HL-60 (cell line): ENCODE measurements around the gene CDH15.

Source experiments
- DNase-seq, 2 experiments: peaks; one replicate each; pipeline ENCODE4 v3.0.0-alpha.2; 2010 to 2020; ENCODE audit warnings: low read depth in 1 of 2, low spot score in 1 of 2
- H3K27ac ChIP-seq: fragments of 250-450 bp; sonication (Bioruptor Pico); replicated peaks from 2 replicates; pipeline ENCODE4 v1.5.1; 2020; ENCODE audit warnings: mild to moderate bottlenecking, moderate library complexity
- H3K27me3 ChIP-seq: fragments of 250-450 bp; sonication (Bioruptor Pico); 2 replicates; pipeline ENCODE4 v1.5.1; 2021; ENCODE audit warnings: mild to moderate bottlenecking, moderate library complexity; ENCODE audit not compliant: insufficient read depth, poor library complexity, severe bottlenecking
- H3K4me3 ChIP-seq: replicated peaks from 2 replicates; pipeline ENCODE4 v1.5.1; 2011; ENCODE audit warnings: mild to moderate bottlenecking, control low read depth, low read length; ENCODE audit not compliant: insufficient read depth
- GABPA ChIP-seq: IDR thresholded peaks from 2 replicates; pipeline ENCODE4 v1.6.1; 2012; ENCODE audit warnings: low read depth
- POLR2AphosphoS5 ChIP-seq: IDR thresholded peaks from 2 replicates; pipeline ENCODE4 v1.6.1; 2012; ENCODE audit warnings: low read depth
- SPI1 ChIP-seq: IDR thresholded peaks from 2 replicates; pipeline ENCODE4 v1.6.1; 2012; ENCODE audit warnings: low read depth, mild to moderate bottlenecking, borderline replicate concordance
- TF ChIP-seq, protein P1 (sequence below): IDR thresholded peaks from 2 replicates; pipeline ENCODE4 v1.6.1; 2012; ENCODE audit warnings: low read depth; ENCODE audit not compliant: insufficient replicate concordance
- TF ChIP-seq, protein P2 (sequence below): IDR thresholded peaks from one replicate; pipeline ENCODE4 v1.5.1; 2011; ENCODE audit warnings: low read length, control low read depth, inconsistent platforms; ENCODE audit not compliant: insufficient read depth

CDH15 gene

DNA sequence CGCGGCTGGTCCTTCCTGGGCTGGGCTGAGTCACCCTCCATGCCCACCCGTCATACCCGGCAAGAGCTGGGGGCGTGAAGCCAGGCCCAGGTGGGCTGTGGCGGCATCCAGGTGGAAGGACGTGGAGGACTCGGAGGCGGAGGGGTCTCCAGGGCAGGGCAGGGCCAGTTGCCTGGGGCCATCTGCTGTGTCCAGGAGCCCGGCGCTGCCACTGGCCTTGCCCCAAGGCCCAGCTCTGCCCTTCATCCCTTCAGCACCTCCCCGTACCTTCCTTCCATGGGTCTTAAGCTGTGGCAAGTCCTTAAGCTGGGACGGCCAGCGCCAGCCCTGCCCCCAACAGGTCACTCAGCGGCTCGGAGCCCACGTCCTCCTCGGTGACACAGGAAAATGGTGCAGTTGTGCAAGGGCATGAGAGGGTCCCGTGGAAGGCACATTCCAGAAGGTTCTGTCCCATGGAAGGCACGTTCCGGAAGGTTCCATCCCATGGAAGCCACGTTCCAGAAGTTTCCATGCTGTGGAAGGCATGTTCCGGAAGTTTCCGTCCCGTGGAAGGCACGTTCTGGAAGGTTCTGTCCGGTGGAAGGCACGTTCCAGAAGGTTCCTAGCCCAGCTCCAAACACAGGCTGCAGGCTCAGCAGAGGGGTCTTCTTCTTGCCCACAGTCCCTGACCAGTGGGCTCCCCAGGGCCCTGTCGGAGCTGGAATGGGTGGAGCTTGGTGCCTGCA is 10.4 kb upstream of the CDH15 start:
- no peak overlapping the region for H3K4me3 ChIP-seq
- no peak for DNase-seq
- H3K27ac ChIP-seq: no peak overlapping the region
- no peaks in the 10 kb centered on the region for H3K27me3 ChIP-seq
- TF ChIP-seq GABPA: no peak
- no peak for TF ChIP-seq POLR2AphosphoS5
- TF ChIP-seq, protein P1, sequence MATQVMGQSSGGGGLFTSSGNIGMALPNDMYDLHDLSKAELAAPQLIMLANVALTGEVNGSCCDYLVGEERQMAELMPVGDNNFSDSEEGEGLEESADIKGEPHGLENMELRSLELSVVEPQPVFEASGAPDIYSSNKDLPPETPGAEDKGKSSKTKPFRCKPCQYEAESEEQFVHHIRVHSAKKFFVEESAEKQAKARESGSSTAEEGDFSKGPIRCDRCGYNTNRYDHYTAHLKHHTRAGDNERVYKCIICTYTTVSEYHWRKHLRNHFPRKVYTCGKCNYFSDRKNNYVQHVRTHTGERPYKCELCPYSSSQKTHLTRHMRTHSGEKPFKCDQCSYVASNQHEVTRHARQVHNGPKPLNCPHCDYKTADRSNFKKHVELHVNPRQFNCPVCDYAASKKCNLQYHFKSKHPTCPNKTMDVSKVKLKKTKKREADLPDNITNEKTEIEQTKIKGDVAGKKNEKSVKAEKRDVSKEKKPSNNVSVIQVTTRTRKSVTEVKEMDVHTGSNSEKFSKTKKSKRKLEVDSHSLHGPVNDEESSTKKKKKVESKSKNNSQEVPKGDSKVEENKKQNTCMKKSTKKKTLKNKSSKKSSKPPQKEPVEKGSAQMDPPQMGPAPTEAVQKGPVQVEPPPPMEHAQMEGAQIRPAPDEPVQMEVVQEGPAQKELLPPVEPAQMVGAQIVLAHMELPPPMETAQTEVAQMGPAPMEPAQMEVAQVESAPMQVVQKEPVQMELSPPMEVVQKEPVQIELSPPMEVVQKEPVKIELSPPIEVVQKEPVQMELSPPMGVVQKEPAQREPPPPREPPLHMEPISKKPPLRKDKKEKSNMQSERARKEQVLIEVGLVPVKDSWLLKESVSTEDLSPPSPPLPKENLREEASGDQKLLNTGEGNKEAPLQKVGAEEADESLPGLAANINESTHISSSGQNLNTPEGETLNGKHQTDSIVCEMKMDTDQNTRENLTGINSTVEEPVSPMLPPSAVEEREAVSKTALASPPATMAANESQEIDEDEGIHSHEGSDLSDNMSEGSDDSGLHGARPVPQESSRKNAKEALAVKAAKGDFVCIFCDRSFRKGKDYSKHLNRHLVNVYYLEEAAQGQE: no peak
- TF ChIP-seq, protein P2, sequence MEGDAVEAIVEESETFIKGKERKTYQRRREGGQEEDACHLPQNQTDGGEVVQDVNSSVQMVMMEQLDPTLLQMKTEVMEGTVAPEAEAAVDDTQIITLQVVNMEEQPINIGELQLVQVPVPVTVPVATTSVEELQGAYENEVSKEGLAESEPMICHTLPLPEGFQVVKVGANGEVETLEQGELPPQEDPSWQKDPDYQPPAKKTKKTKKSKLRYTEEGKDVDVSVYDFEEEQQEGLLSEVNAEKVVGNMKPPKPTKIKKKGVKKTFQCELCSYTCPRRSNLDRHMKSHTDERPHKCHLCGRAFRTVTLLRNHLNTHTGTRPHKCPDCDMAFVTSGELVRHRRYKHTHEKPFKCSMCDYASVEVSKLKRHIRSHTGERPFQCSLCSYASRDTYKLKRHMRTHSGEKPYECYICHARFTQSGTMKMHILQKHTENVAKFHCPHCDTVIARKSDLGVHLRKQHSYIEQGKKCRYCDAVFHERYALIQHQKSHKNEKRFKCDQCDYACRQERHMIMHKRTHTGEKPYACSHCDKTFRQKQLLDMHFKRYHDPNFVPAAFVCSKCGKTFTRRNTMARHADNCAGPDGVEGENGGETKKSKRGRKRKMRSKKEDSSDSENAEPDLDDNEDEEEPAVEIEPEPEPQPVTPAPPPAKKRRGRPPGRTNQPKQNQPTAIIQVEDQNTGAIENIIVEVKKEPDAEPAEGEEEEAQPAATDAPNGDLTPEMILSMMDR: no peak
- TF ChIP-seq SPI1: no peak

GRCh38 chr16:89161763-89162713 is 9.5 kb upstream of the CDH15 start:
- DNase-seq: no peak
- TF ChIP-seq, protein P2: no peak
- no peak for TF ChIP-seq GABPA
- TF ChIP-seq POLR2AphosphoS5: no peak
- no peak for TF ChIP-seq SPI1
- TF ChIP-seq, protein P1: no peak
- H3K4me3 ChIP-seq: no peak overlapping the region
- H3K27me3 ChIP-seq: no peaks in the 10 kb centered on the region
- no peak overlapping the region for H3K27ac ChIP-seq

DNA sequence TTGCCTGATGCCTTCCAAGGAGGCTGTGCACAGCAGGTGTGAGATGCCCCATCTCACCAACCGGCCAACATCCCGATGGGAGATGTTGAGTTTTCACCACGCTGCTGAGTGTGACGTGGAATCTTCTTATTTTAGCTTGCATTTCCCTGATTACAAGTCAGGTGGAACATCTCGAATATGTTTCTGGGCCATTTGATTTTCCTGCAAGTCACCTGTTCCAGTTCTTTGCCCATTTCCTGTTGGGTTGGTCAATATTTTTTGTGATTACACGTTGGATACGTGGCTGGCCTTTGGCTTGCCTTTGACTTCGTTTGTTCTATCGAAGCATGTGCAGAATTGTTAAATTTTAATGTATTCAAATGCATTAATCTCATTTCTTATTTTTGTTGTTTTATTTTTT is 8.3 kb upstream of the CDH15 start:
- Histone ChIP-seq H3K27me3 (no peaks in the 10 kb centered on the region), H3K4me3 (no peak overlapping the region), H3K27ac (no peak overlapping the region)
- TF ChIP-seq, protein P1: no peak
- TF ChIP-seq POLR2AphosphoS5 (no peak), SPI1 (no peak), GABPA (no peak)
- TF ChIP-seq, protein P2: no peak
- DNase-seq: no peak
